ENCODE data around the gene TLX2. TPM values are rescaled to one million over a fixed set of nuclear protein-coding genes. Genes with fewer than 3 reads are reported as not detected.

The TLX2 gene
- total RNA-seq, 2 experiments from 2014 or later: 0.82 to 1.3 TPM

DNA sequence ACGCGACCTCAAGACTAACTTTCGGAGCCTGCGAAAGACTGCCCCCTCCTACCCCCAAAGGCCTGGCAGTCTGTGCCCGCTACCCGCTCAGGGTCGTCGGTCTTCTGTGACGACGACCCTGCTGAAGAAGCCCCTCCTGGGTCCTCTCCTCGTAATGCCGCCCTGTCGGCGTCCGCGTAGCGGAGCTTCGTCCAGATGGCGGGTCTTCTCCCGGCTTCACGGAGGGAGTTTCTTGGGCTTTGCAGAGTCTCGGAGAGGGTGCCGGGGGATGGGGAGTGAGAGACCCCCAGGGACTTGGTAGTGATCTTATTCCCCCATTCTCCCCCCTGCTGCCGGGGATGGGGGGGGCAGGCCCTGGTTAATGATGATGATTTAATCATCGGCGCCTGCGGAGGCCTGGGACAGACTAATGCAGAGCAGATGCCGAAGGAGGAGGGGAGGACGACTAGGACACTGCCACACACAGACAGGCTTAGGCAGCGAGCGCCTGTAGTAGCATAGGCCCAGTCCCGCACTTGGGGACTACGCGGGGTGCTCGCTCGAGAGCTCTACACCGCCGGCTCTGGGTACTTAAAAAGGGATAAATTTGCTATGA lies 6.2 kb upstream of the TLX2 start:
- peaks cover 54% of the 10 kb centered on the region for H3K4me1 Mint-ChIP-seq

DNA sequence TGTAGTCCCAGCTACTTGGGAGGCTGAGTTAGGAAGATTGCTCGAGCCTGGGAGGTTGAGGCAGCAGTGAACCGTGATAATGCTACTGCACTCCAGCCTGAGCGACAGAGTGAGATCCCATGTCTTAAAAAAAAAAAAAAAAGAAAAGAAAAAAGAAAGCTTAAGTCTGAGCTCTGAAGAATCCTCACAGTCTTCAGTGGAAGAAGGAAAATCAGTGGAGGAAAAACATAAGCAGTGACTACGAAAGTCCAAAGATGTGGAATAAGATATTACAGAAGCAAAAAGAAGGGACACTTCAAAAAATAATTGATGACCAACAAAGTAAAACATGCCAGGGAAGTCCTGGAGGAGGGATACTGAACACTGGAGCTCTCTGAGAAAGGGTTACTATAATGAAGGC lies 4.0 kb upstream of the TLX2 start:
- Mint-ChIP-seq H3K4me3 (no peak overlapping the region), H3K36me3 (peaks cover 3% of the 10 kb centered on the region), H3K27ac (no peak overlapping the region), H3K9me3 (ENCODE audit: low read depth) (no peaks in the 10 kb centered on the region), H3K4me1 (peaks cover 46% of the 10 kb centered on the region), H3K27me3 (peaks cover 36% of the 10 kb centered on the region)
- CTCF ChIA-PET: interaction anchor here (0.6 to 2.3 kb wide), 5 partner anchors 10 to 37 kb away, joined by 3 to 6 read pairs (median 4); partner anchors contain the start of genes CCDC142, LBX2, MRPL53 and TTC31
- no peak for ATAC-seq
- no peak for DNase-seq

More for the DNA sequence above, 6.2 kb upstream of the TLX2 start:
- H3K9me3 Mint-ChIP-seq (ENCODE audit: low read depth): no peaks in the 10 kb centered on the region
- H3K4me3 Mint-ChIP-seq: peak overlapping the region; percentile 90
- CTCF ChIA-PET: interaction anchor here (1.2 to 2.5 kb wide), 8 partner anchors 15 to 79 kb away, joined by 3 to 14 read pairs (median 5); partner anchors contain the start of genes CCDC142, INO80B, MRPL53 and TTC31
- H3K27ac Mint-ChIP-seq: peak overlapping the region; percentile 99
- ATAC-seq: no peak
- no peak for DNase-seq
- peaks cover 26% of the 10 kb centered on the region for H3K27me3 Mint-ChIP-seq
- H3K36me3 Mint-ChIP-seq: peaks cover 10% of the 10 kb centered on the region

- Mint-ChIP-seq H3K4me1 (peaks cover 48% of the 10 kb centered on the region), H3K9me3 (ENCODE audit: low read depth) (no peaks in the 10 kb centered on the region), H3K4me3 (no peak overlapping the region), H3K36me3 (peaks cover 3% of the 10 kb centered on the region), H3K27me3 (peaks cover 45% of the 10 kb centered on the region), H3K27ac (no peak overlapping the region)
- DNase-seq (no peak), ATAC-seq (no peak)
- CTCF ChIA-PET: interaction anchor here (4.2 kb wide), 1 partner anchor 7 kb away, joined by 21 read pairs; no protein-coding TSS in a partner anchor
Measured at GRCh38 chr2:74511104-74511989, 2.9 kb upstream of the TLX2 start.

DNA sequence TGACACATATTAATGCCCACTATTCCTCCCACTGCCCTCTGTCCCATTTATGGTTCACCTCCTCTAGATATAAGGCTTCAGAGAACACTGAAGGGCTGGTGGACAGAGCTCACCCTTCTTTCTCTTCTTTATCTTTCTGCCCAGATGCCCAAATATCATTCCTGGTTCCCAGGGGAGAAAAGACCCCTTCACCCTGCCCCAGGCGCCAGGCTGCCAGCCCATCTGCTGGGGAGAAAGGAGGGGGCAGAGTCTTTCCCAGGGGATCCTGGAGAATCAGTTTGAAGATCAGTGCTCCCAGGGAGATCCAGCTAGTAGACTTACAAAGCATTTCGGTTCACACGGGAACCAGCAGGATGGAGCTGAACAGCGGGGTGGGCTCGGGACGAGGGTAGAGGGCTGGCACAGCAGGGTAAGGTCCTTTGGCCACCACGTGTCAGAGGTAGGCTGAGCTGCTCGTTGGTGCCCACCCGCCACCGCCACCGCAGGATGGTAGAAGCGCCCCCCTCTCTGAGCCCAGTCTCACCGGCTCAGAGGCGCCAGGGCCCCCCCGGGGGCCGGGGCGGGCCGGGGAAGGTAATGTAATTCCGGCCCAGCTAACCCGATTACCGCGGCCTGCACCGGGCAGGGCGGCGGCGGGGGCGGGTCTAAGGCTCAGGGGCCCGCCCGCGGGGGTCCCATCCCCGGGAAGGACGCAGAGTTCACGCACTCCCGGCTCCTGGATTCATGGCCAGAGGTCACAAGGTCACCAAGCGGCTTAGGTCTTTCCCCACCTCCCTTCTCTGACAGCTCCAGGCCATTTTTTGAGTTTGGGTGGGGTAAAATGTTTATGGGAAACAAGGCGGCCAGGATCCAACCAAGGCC lies 1.3 kb upstream of the TLX2 start:
- Mint-ChIP-seq H3K4me1 (peaks cover 45% of the 10 kb centered on the region), H3K4me3 (peak overlapping the region; percentile 46)
- CTCF ChIA-PET: interaction anchor here (0.7 to 4.2 kb wide), 5 partner anchors 9 to 53 kb away, joined by 3 to 21 read pairs (median 4); partner anchors contain the start of gene LBX2

GRCh38 chr2:74513605-74514367 lies 464 bp upstream of the TLX2 start:
- ATAC-seq (peak; percentile 44), DNase-seq (no peak)
- H3K27me3 Mint-ChIP-seq: peaks cover 70% of the 10 kb centered on the region
- peak overlapping the region; percentile 46 for H3K4me3 Mint-ChIP-seq
- peaks cover 5% of the 10 kb centered on the region for H3K36me3 Mint-ChIP-seq
- peaks cover 39% of the 10 kb centered on the region for H3K4me1 Mint-ChIP-seq
- H3K27ac Mint-ChIP-seq: no peak overlapping the region
- CTCF ChIA-PET: interaction anchor here (0.8 to 4.2 kb wide), 8 partner anchors 10 to 73 kb away, joined by 3 to 21 read pairs (median 4); partner anchors contain the start of genes DQX1 and LBX2
- no peaks in the 10 kb centered on the region for H3K9me3 Mint-ChIP-seq (ENCODE audit: low read depth)

More for the DNA sequence above, 1.3 kb upstream of the TLX2 start:
- H3K9me3 Mint-ChIP-seq (ENCODE audit: low read depth): no peaks in the 10 kb centered on the region
- peaks cover 62% of the 10 kb centered on the region for H3K27me3 Mint-ChIP-seq
- no peak overlapping the region for H3K27ac Mint-ChIP-seq
- no peak for ATAC-seq
- H3K36me3 Mint-ChIP-seq: peaks cover 5% of the 10 kb centered on the region
- no peak for DNase-seq

- H3K4me3 Mint-ChIP-seq: peak overlapping the region; percentile 62
- CTCF ChIA-PET: interaction anchor here (1.4 to 4.2 kb wide), 5 partner anchors 9 to 71 kb away, joined by 3 to 21 read pairs (median 4); partner anchors contain the start of genes AUP1 and HTRA2
- H3K4me1 Mint-ChIP-seq: peaks cover 35% of the 10 kb centered on the region
- H3K27ac Mint-ChIP-seq: no peak overlapping the region
- H3K27me3 Mint-ChIP-seq: peaks cover 84% of the 10 kb centered on the region
- H3K36me3 Mint-ChIP-seq: peaks cover 5% of the 10 kb centered on the region
- no peak for ATAC-seq
- no peaks in the 10 kb centered on the region for H3K9me3 Mint-ChIP-seq (ENCODE audit: low read depth)
- DNase-seq: no peak
Measured at GRCh38 chr2:74515271-74515980, 1.2 kb downstream of the TLX2 start.

DNA sequence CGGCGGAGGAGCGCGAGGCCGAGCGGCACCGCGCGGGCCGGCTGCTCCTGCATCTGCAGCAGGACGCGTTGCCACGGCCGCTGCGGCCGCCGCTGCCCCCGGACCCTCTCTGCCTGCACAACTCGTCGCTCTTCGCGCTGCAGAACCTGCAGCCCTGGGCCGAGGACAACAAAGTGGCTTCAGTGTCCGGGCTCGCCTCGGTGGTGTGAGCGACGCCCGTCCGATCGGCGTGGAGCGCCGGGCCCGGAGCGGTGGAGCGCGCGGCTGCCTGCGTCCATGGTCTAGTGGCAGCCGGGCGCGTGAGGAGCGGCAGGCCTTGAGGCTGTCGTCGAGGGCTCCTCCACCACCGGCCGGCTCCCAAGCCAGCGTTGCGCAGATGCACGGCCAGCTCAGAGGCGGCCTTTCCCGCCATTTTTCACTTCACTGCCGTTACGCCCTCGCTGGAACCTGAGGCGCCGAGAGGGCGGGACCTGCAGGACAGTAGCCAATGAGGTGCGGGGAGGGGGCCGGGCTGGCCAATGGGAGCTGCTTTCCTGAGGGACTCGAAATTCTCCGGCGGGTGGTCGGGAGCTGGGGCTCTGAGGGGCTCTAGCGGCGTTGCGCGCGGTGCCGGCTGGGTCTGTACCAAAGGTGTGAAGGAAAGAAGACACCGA lies 1.9 kb downstream of the TLX2 start:
- peaks cover 86% of the 10 kb centered on the region for H3K27me3 Mint-ChIP-seq
- H3K27ac Mint-ChIP-seq: no peak overlapping the region
- peak overlapping the region; percentile 62 for H3K4me3 Mint-ChIP-seq
- peaks cover 5% of the 10 kb centered on the region for H3K36me3 Mint-ChIP-seq
- peaks cover 32% of the 10 kb centered on the region for H3K4me1 Mint-ChIP-seq
- CTCF ChIA-PET: interaction anchor here (0.9 to 4.2 kb wide), 5 partner anchors 9 to 33 kb away, joined by 4 to 21 read pairs (median 7); partner anchors contain the start of genes AUP1, CCDC142, DQX1 and HTRA2
- ATAC-seq (peak; percentile 82), DNase-seq (peak; percentile 83)
- no peaks in the 10 kb centered on the region for H3K9me3 Mint-ChIP-seq (ENCODE audit: low read depth)

DNA sequence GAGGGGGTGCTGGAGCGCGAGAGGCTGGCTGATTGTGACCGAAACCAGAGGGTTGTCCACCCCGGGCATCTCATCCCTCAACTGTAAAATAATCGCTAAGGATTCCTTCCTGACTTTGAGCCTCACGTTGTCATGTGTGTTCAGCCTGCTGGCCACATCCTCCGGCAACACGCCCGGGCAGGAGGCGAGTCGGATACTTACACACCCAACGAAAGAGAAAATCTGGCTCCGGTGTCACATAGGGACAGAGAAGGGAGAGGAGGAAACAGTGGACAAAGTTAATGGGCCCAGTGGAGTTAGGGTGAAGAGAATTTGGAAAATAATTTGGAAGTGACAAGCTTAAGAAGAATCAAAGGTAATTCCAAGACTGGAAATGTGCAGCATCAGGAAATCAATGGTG lies 2.4 kb downstream of the TLX2 start:
- H3K27me3 Mint-ChIP-seq: peaks cover 81% of the 10 kb centered on the region
- CTCF ChIA-PET: interaction anchor here (0.9 to 3.4 kb wide), 4 partner anchors 10 to 34 kb away, joined by 4 to 12 read pairs (median 6); partner anchors contain the start of genes AUP1, CCDC142, DQX1 and HTRA2
- peak overlapping the region; percentile 62 for H3K4me3 Mint-ChIP-seq
- peaks cover 5% of the 10 kb centered on the region for H3K36me3 Mint-ChIP-seq
- H3K9me3 Mint-ChIP-seq (ENCODE audit: low read depth): no peaks in the 10 kb centered on the region
- ATAC-seq (no peak), DNase-seq (no peak)
- H3K27ac Mint-ChIP-seq: peak overlapping the region; percentile 23
- peaks cover 27% of the 10 kb centered on the region for H3K4me1 Mint-ChIP-seq

- Mint-ChIP-seq H3K9me3 (ENCODE audit: low read depth) (no peaks in the 10 kb centered on the region), H3K36me3 (peaks cover 19% of the 10 kb centered on the region), H3K27ac (no peak overlapping the region), H3K27me3 (peaks cover 38% of the 10 kb centered on the region), H3K4me1 (peaks cover 11% of the 10 kb centered on the region), H3K4me3 (no peak overlapping the region)
- DNase-seq (no peak), ATAC-seq (peak; percentile 28)
- CTCF ChIA-PET: interaction anchor here (1.2 to 1.8 kb wide), 4 partner anchors 10 to 63 kb away, joined by 3 to 8 read pairs (median 4); no protein-coding TSS in a partner anchor
Measured at GRCh38 chr2:74522516-74522915, 8.3 kb downstream of the TLX2 start.

DNA sequence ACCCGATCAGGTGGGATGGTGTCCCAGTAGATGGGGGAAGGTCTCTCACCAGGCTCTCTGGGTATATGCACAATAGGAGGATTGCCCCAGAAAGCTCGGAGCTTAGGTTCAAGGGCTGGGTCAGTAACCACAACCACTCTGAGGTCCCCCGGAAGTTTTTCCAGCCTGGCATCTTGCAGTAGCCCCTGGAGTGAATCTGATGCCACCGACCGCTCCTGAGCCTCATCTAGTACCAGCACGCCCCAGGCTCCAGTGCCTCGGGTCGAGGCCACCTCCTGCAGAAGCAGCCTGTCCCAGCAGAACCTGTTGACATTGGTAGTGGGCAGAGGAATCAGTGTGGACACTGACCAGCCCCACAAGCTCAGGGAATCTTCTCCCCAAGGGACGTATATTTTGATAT lies 9.8 kb downstream of the TLX2 start:
- H3K4me1 Mint-ChIP-seq: peaks cover 26% of the 10 kb centered on the region
- ATAC-seq: no peak
- no peak overlapping the region for H3K4me3 Mint-ChIP-seq
- no peaks in the 10 kb centered on the region for H3K9me3 Mint-ChIP-seq (ENCODE audit: low read depth)
- peaks cover 23% of the 10 kb centered on the region for H3K27me3 Mint-ChIP-seq
- DNase-seq: no peak
- CTCF ChIA-PET: no interaction called here
- no peak overlapping the region for H3K27ac Mint-ChIP-seq
- H3K36me3 Mint-ChIP-seq: peaks cover 32% of the 10 kb centered on the region

Measured in activated CD8-positive, alpha-beta memory T cell treated with anti-CD3 and anti-CD28 coated beads, Interleukin-2, amount 10 ng/mL, durations not matched to agents 7 days and 5 days (primary cell).